Tibial artery (tissue), 4 donors: ENCODE data around the gene TBX15.
A peak's percentile ranks its signal among the peaks of the same experiment; 100 is the strongest.

Experiments used
- DNase-seq, 2 donors: peaks; one replicate each; pipeline ENCODE4 v3.0.0-alpha.2; 2019
- H3K27ac ChIP-seq, 2 donors: fragments of 200-600 bp; sonication (generic) in 1 of 2; 1 replicate in 1 of 2; 2 replicates in 1 of 2; pipeline ENCODE4 v1.5.1; 2018 to 2019; ENCODE audit warnings: mild to moderate bottlenecking in 1 of 2
- H3K27me3 ChIP-seq, 2 donors: fragments of 200-600 bp; sonication (generic) in 1 of 2; one replicate each; pipeline versions ENCODE4 v1.5.1 to v1.6.0; 2016 to 2019
- H3K36me3 ChIP-seq, 3 donors: fragments of 200-600 bp; sonication (generic) in 2 of 3; one replicate each; pipeline ENCODE4 v1.5.1; 2016 to 2019; ENCODE audit warnings: mild to moderate bottlenecking in 2 of 3
- H3K4me1 ChIP-seq, 4 donors: fragments of 200-600 bp; sonication (generic) in 2 of 4; 1 replicate in 3 of 4; 2 replicates in 1 of 4; pipeline ENCODE4 v1.5.1; 2016 to 2019
- H3K4me3 ChIP-seq, 2 donors: fragments of 200-600 bp; sonication (generic) in 1 of 2; 1 replicate in 1 of 2; 2 replicates in 1 of 2; pipeline ENCODE4 v1.5.1; 2018 to 2019; ENCODE audit warnings: mild to moderate bottlenecking in 2 of 2
- H3K9me3 ChIP-seq, 3 donors: fragments of 200-600 bp; sonication (generic) in 1 of 3; one replicate each; pipeline ENCODE4 v1.5.1; 2016 to 2019
- intact Hi-C: fragments of 100-400 bp; cut with DNase I; formaldehyde crosslinking; loops from one replicate; pipeline ENCODE4 v1.15.0; 2023; ENCODE audit warnings: low total_unique reads
- TF ChIP-seq, protein P1 (sequence below), 2 experiments: fragments of 200-600 bp in 1 of 2; fragments of 450-650 bp in 1 of 2; IDR thresholded peaks; one replicate each; pipeline ENCODE4 v1.5.1; 2017 to 2019; ENCODE audit warnings: antibody characterized with exemption in 2 of 2, mild to moderate bottlenecking in 1 of 2, moderate library complexity in 1 of 2

Gene TBX15

DNA sequence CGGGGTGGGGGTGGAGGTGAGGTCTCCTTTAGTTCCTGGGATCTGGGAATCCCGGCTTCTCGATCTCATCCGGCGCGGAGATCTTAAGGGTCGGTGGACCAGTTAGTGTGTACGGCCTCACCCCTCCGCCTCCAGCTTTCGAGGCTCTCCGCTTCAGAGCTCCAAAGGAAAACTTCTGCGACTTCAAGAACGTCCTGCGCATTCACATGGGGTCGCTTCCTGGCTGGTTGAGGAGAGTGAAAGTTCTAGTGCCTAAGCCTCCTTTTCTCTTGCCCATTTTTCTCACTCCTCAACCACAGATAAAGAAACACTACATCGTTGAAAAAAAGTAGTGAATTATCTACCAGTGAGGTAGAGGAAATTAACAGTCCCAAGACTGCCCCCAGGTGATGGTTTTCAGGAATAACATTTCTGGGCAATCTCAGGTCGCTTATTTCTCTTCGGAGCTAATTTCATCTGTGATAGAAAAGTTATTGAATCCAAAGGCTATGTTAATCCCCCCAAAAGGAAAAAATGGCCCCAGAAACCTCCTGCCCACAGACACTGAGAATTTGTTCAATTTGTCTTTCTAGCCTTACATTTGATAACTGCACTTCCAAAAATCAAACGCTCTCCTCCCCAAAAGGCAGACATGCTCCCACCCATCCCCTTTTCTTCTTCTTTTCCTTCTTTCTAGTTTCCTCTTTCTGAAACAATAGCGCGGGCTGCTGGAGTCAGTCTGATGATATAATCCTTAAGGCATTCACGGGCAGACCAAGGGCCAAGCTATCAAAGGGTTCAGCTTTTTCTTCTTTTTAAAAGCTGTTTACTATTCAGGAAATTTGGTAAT is 20.6 kb upstream of the TBX15 start:
- intact Hi-C loops, result loop anchor here (5.0 kb wide), 1 partner anchor 856 kb away; no protein-coding TSS in a partner anchor
- DNase-seq, result peak in 1 of 2 donors; percentile 67

DNA sequence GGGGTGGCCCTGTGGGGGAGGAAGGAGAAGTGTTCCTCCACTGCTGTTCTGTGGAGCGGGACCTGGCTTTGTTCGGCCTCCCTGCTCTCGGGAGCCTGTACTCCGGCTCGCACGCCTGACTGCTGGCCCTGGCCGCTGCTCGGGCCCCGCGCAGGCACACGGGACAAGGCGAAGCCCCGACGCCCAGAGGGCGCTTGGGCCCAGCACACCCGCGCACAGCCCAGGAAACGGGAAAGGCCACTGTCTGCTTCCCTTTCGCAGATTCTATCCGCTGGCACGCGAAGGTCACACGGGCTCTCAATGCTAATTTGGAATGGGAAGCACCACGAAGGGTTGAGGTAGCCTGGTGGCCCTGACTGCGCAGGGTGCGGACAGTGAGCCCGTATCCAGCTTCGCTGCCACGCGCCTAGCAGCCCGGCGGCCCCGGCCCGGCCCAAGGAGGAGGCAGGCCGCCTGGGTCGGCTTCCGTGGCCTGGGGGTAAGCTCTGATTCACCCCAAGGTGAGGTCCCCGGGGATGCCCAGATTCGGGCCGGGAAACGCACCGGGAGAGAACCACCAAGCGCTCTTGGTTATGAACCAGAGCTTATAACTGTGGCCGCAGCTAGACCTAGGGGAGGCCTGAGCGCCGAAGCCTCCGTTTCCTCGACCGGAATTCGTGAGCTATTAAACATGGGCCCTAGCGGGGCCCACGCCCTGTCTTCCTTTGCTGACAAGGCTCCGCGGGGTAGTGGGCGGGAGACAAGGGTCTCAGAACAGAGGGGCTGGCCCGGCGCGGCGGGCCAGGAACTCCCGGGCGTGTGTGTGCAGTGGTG is 19.7 kb upstream of the TBX15 start:
- intact Hi-C loops, result loop anchor here (5.0 kb wide), 1 partner anchor 856 kb away; no protein-coding TSS in a partner anchor
- peaks cover 0 to 8% (median 8%) of the 10 kb centered on the region in 3 donors for H3K9me3 ChIP-seq
- DNase-seq, result no peak

More for the DNA sequence above, 20.6 kb upstream of the TBX15 start:
- Histone ChIP-seq H3K27me3 (peaks cover 4 to 27% of the 10 kb centered on the region in 2 donors), H3K4me1 (peaks cover 3 to 28% (median 11%) of the 10 kb centered on the region in 4 donors), H3K9me3 (peaks cover 0 to 8% (median 8%) of the 10 kb centered on the region in 3 donors), H3K4me3 (peak overlapping the region; percentile 27 to 46), H3K36me3 (no peaks in the 10 kb centered on the region), H3K27ac (peak overlapping the region in 1 of 2 donors; percentile 20)
- TF ChIP-seq, protein P1, sequence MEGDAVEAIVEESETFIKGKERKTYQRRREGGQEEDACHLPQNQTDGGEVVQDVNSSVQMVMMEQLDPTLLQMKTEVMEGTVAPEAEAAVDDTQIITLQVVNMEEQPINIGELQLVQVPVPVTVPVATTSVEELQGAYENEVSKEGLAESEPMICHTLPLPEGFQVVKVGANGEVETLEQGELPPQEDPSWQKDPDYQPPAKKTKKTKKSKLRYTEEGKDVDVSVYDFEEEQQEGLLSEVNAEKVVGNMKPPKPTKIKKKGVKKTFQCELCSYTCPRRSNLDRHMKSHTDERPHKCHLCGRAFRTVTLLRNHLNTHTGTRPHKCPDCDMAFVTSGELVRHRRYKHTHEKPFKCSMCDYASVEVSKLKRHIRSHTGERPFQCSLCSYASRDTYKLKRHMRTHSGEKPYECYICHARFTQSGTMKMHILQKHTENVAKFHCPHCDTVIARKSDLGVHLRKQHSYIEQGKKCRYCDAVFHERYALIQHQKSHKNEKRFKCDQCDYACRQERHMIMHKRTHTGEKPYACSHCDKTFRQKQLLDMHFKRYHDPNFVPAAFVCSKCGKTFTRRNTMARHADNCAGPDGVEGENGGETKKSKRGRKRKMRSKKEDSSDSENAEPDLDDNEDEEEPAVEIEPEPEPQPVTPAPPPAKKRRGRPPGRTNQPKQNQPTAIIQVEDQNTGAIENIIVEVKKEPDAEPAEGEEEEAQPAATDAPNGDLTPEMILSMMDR (IDR thresholded peaks at IDR 0.05), result peak; percentile 71 to 76

DNA sequence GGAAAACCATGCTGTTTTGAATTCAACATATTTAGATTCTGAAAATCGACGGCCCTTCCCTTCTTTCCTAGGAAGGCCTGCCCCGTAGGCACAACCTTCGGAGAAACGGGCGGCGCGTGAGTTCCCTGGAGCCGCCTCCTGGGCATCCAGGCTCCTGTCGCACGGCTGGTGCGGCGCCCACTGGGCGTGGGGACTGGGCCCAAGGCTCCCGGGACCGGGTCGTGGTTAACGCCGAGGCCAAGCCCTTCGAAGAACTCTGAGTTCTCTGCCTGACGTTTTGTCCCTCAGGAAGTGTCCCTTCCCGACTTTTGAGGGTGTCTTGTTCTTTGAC is 19.2 kb upstream of the TBX15 start:
- intact Hi-C loops, result loop anchor here (5.0 kb wide), 1 partner anchor 855 kb away; no protein-coding TSS in a partner anchor
- H3K9me3 ChIP-seq, result peaks cover 0 to 8% (median 8%) of the 10 kb centered on the region in 3 donors
- peaks cover 4 to 31% of the 10 kb centered on the region in 2 donors for H3K27me3 ChIP-seq
- no peaks in the 10 kb centered on the region for H3K36me3 ChIP-seq
- DNase-seq, result no peak
- H3K4me1 ChIP-seq, result peaks cover 3 to 28% (median 12%) of the 10 kb centered on the region in 4 donors
- no peak overlapping the region for H3K4me3 ChIP-seq
- no peak overlapping the region for H3K27ac ChIP-seq
- TF ChIP-seq, protein P1 (IDR thresholded peaks at IDR 0.05), result no peak

More for the DNA sequence above, 19.7 kb upstream of the TBX15 start:
- H3K4me1 ChIP-seq, result peaks cover 3 to 28% (median 11%) of the 10 kb centered on the region in 4 donors
- H3K27ac ChIP-seq, result no peak overlapping the region
- TF ChIP-seq, protein P1 (IDR thresholded peaks at IDR 0.05), result no peak
- H3K36me3 ChIP-seq, result no peaks in the 10 kb centered on the region
- H3K27me3 ChIP-seq, result peaks cover 4 to 31% of the 10 kb centered on the region in 2 donors
- peak overlapping the region; percentile 27 to 46 for H3K4me3 ChIP-seq

DNA sequence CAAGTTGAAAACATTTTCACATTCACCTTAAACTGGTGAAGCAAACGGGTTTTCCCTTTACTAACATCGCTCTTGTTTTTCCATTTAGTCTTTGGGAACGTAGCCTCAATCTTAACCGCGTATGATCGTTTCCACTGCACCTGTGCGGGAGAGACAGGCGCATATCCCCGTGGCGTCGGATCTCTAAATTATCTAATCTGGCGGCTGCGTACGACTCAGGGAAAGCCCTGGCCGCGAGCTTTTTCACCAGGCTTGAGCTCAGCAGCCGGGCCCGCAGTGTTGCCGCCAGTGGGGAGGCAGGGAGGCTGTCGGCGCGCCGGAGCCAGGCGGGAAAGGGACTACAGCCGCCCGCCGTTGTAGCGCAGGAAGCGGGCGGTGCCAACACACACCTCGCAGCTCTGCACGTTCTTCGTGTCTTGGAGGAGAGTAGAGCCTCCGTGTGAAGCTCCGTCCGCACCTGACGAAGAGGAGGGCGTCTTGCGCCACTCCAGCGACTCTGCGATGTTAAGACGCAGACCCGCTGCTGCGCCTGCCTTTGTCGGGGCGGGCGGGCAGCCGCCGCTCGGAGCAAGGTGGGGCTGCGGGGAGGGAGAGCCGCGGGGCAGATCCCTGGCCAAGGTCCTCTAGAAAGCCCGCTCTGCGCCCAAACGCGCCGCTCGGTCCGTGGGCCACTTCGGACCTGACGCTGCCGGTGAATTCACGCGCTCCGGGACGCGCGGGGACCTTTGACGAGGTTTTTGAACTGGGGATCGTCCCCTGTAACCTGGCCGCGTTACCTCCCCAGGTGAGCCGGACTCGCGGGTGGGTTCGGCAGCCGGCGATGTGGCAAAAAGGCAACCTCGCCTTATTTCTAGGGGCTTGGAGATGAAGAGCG is 18.5 kb upstream of the TBX15 start:
- DNase-seq, result no peak
- H3K4me1 ChIP-seq, result peaks cover 3 to 30% (median 16%) of the 10 kb centered on the region in 4 donors
- intact Hi-C loops, result loop anchor here (5.0 kb wide), 1 partner anchor 854 kb away; no protein-coding TSS in a partner anchor

More for the DNA sequence above, 18.5 kb upstream of the TBX15 start:
- H3K36me3 ChIP-seq, result no peaks in the 10 kb centered on the region
- H3K9me3 ChIP-seq, result peaks cover 0 to 8% (median 8%) of the 10 kb centered on the region in 3 donors
- H3K27me3 ChIP-seq, result peaks cover 4 to 31% of the 10 kb centered on the region in 2 donors
- peak overlapping the region; percentile 9 for H3K4me3 ChIP-seq
- no peak overlapping the region for H3K27ac ChIP-seq
- TF ChIP-seq, protein P1 (IDR thresholded peaks at IDR 0.05), result no peak
